ENCODE results near the gene ZG16B.

The ZG16B gene, protein sequence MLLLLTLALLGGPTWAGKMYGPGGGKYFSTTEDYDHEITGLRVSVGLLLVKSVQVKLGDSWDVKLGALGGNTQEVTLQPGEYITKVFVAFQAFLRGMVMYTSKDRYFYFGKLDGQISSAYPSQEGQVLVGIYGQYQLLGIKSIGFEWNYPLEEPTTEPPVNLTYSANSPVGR

GRCh38 chr16:2829501-2830354, at the start of gene ZG16B:
Gene ZG16B, plus strand, starts transcription at chr16:2830303. Its CDS starts 139 bp downstream, at chr16:2830442.
- no peak for DNase-seq (ENCODE audit: low read depth in 2 of 2)

- no peak for DNase-seq (ENCODE audit: low read depth in 2 of 2)
These were observed 47.3 kb upstream of the ZG16B start for GRCh38 chr16:2782583-2783351.

GRCh38 chr16:2783581-2784357, 46.3 kb upstream of the ZG16B start:
- DNase-seq (ENCODE audit: low read depth in 2 of 2) = no peak

- no peak for DNase-seq (ENCODE audit: low read depth in 2 of 2)
These were observed 45.6 kb upstream of the ZG16B start for GRCh38 chr16:2784358-2785100.

DNA sequence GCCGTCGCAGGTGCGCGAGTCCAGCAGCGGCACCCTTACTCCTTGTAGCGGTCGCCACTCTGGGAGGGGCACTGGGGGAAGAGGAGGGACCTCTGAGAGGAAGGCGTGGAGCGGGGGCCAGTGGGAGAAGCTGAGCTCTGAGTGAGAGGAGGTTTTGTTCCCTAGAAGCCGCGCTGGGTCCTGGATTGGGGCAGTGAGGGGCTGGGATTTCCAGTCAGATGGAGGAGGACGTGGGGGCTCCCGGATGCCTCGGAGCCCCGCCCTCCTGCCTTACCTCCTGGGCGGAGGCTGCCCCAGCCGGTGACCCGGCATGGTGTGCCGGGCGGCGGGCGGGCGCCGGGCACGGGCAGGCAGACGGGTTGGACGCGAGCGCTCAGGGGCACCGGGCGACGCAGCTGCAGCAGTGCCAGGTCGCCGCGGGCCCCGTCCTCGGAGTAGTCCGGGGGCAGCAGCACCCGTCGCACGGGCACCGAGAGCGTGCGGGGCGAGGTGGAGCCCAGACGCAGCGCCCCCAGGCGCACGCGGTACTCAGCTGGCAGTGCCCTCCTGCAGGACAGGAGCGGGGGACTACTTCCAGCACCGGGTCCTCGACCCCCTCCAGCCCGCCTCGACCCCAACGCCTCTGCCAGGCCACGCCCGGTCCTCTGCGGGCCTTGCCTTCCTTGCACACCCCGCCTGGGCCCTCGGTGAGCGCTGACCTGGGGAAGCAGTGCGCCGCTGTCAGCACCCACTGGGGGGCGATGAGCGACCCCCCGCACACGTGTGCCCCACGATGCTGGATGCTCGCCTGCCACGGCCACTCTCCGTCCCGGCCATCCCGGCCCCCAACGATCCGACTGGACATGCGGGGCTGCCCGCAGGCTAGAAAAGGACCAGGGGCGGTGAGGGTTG, 44.8 kb upstream of the ZG16B start:
- DNase-seq (ENCODE audit: low read depth in 2 of 2) = peak in 1 of 2 donors; percentile 23

DNA sequence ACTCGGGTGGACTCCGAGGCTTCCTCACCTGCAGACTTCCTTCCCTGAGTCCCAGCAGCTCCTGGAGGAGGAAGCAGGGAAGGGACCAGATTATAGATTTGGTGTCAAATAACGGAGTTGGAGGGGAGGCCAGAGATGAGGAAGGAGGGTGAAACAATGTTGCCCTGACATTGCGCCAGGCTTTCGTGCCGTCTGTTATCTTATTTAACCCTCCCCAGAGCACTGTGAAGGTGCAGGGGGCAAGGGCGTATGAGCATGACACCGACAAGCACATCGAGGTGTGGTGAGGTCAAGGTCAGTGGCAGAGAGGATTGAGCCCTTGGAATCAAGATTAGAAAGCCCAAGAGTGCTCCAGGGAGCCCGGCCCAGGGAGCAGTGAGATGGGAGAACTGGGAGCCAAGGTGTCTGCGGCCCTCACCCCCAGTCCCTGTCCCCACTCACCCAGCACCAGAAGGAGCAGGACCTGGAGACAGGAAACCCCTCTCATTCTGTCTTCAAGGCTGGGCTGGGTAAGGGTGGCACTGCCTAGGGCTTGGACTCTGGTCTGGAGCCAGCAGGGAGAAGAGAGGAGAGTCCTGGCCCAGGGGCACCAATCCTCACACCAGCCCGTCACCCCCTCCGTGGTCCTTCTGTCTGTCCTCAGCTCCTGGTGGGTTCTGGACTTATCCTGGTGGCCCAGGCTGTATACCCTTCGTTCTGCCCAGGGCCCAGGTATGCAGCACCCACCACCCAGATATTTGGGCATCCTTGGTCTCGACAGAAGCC, 43.9 kb upstream of the ZG16B start:
- DNase-seq (ENCODE audit: low read depth in 2 of 2) = no peak

DNA sequence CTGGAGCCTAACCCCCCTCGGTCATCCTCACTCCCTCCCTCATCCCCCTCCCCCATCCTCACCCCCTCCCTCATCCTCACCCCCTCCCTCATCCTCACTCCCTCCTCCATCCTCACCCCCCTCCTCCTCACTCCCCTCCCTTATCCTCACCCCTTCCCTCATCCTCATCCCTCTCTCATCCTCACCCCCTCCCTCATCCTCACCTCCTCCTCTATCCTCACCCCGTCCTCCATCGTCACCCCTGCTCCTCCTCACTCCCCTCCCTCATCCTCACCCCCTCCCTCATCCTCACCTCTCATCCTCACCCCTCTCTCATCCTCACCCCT, 43.3 kb upstream of the ZG16B start:
- no peak for DNase-seq (ENCODE audit: low read depth in 2 of 2)

DNA sequence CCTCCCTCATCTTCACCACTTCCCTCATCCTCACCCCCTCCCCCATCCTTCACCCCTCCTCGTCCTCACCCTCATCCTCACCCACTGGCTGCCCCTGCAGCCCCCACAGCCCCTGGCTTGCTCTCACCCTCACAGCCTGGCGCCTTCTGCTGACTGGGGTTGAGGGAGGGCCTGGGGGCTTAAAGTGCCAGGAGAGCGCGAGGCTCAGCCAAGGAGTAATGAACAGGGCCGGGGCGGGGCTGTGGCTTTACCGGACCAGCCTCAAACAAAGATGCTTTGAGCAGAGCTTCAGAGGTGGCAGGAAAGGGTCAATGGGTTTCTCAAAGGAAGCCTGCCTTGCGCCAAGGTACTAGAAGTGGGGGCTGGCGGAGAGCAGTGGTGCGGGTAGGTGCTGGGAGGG, 42.7 kb upstream of the ZG16B start, which contains the start of gene PRSS33:
TSS of gene PRSS33 (minus strand) at position 155 of the 400 bp plus-strand sequence. CDS start 1,013 bp downstream, outside the sequence.
- DNase-seq (ENCODE audit: low read depth in 2 of 2) = no peak

- no peak for DNase-seq (ENCODE audit: low read depth in 2 of 2)
These were observed 42.1 kb upstream of the ZG16B start for GRCh38 chr16:2787961-2788360.

- DNase-seq (ENCODE audit: low read depth in 2 of 2) = no peak
These were observed 39.5 kb upstream of the ZG16B start for GRCh38 chr16:2790631-2791030.

- DNase-seq (ENCODE audit: low read depth in 2 of 2) = no peak
These were observed 38.9 kb upstream of the ZG16B start for GRCh38 chr16:2791174-2791573.

DNA sequence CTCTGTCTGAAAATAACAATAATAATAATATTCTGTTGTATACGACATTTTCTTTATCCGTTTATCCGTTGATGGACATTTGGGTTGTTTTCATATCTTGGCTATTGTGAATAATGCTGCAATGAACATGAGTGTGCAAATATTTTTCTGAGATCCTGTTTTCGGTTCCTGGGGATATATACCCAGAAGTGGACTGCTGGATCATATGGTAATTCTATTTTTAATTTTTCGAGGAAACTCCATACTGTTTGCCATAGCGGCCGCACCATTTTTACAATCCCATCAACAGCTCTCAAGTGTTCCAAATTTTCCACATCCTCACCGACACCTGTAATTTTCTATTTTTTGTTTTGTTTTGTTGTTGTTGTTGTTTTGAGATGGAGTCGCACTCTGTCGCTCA, 37.2 kb upstream of the ZG16B start:
- no peak for DNase-seq (ENCODE audit: low read depth in 2 of 2)

- DNase-seq (ENCODE audit: low read depth in 2 of 2) = no peak
These were observed 34.5 kb upstream of the ZG16B start for GRCh38 chr16:2795395-2796143.

- no peak for DNase-seq (ENCODE audit: low read depth in 2 of 2)
These were observed 31.3 kb upstream of the ZG16B start for GRCh38 chr16:2798723-2799204.

DNA sequence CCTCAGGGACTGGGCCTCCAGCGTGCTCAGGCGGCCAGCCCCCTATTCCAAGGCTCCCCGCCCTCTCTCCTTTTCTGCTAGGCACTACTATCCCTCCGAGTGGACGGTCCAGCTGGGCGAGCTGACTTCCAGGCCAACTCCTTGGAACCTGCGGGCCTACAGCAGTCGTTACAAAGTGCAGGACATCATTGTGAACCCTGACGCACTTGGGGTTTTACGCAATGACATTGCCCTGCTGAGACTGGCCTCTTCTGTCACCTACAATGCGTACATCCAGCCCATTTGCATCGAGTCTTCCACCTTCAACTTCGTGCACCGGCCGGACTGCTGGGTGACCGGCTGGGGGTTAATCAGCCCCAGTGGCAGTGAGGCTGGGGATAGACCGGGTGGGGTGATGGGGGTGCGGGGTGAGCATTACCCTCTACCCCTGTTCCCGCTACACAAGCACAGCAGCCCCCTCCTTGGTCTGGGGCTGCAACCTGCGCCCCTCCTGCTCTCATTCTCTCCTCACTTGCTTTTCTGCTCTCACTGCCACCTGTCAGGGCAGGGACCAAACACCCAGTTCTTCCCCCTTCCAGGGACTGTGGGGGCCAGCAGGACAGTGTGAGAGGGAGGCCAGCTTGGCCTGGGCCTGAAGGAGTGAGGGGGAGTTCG, 30.8 kb upstream of the ZG16B start:
- no peak for DNase-seq (ENCODE audit: low read depth in 2 of 2)

DNA sequence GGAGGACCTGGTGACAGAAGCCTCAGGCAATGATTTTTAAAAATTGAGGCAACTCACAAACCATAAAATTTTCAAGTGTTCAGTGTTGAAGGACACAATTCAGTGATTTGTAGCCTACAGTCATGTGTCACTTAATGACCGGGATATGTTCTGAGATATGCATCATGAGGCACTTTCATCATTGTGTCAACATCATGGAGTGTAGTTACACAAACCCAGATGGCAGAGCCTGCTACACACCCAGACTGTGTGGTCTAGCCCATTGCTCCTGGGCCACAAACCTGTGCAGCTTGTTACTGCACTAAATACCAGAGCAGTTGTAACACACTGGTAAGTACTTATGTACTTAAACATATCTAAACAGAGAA, 30.3 kb upstream of the ZG16B start:
- DNase-seq (ENCODE audit: low read depth in 2 of 2) = no peak

DNA sequence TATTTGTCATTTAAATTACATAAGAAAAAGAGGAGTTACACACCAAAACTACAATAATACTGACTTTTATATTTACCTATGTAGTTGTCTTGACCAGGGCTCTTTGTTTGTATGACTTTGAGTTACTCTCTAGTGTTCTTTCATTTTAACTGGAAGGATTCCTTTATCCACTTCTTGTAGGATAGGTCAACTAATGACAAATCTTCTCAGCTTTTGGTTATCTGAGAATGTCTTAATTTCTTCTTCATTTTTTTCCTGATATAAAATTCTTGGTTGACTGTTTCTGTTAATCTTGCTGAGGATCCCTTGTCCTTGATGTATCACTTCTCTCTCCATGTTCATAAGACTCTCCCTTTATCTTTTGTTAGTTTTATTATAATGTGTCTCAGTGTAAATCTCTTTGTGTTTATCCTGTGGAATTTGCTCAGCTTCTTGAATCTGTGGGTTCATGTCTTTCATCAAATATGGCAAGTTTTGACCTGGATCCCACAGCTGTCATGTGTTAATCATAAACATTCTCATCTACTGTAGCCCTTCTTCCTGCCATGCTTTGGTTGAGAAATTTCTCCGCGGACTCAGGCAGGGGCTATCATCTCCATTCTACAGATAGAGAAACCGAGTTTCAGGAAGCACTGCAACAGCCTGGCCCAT, 26.4 kb upstream of the ZG16B start:
- no peak for DNase-seq (ENCODE audit: low read depth in 2 of 2)
